ENCODE measurements around the gene PUM1.

Gene PUM1

DNA sequence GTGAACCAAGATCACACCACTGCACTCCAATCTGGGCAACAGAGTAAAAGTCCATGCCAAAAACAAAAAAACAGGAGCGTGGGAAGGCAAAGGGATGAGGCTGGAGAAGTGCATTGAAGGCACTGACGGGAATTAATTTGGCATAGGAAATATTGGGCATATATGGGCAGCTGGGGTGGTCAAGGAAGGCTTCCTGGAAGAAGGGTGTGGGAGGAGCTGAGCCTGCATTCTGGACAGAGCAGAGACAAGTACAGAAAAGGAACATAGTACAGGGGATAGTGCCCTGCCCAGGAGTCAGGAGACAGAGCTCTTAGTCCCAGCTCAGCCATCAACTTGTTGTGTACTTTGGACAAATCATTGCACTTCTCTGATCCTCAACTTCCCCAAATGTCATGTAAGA lies 168.6 kb downstream of the PUM1 start:
- H3K4me1 ChIP-seq (ENCODE audit: control insufficient read depth, insufficient read depth, low read length): peaks cover 9% of the 10 kb centered on the region
- no peaks in the 10 kb centered on the region for H3K9me3 ChIP-seq (ENCODE audit: control insufficient read depth, insufficient read depth, low read length)
- H3K27me3 ChIP-seq (ENCODE audit: control insufficient read depth, insufficient read depth, low read length): no peaks in the 10 kb centered on the region
- no peaks in the 10 kb centered on the region for H3K36me3 ChIP-seq (ENCODE audit: control insufficient read depth, insufficient read depth, low read length)
- H3K4me3 ChIP-seq (ENCODE audit: low read depth, low read length): no peak overlapping the region
- H3K9ac ChIP-seq (ENCODE audit: low read depth, low read length): no peak overlapping the region

DNA sequence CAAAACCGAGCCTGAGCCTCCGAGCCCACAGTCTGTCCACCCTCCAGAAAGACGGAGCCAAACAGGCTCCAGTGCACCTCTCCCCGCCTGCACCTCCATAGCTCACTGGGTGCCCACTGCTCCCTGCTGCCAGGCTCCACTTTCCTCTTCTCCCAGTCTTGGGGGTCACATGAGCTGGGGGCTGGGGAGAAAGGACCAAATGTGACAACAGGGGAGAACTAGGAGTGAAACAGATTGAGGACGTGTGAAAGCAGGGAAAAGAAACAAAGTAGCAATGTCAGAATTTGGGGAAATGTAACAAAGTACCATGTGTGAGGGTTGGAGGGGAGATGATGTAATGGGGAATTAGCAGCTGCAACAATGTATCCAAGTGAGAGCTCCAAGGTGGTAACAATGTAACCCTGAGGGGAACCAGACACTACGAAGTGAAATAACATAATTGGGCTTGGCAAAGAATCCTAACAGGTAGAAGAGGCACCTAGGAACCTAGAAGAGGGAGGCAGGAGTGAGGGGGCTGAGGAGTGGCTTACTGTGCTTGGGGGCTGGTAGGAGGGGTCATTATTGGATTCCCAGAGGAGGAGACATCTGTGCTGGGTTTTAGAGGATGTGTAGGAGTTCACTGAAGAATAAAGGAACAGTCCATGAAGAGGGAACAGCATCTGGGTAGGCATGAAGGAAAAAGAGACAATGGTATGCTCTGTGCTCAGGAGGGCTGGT lies 169.4 kb downstream of the PUM1 start:
- Histone ChIP-seq H3K4me3 (ENCODE audit: low read depth, low read length) (no peak overlapping the region), H3K9ac (ENCODE audit: low read depth, low read length) (no peak overlapping the region)

DNA sequence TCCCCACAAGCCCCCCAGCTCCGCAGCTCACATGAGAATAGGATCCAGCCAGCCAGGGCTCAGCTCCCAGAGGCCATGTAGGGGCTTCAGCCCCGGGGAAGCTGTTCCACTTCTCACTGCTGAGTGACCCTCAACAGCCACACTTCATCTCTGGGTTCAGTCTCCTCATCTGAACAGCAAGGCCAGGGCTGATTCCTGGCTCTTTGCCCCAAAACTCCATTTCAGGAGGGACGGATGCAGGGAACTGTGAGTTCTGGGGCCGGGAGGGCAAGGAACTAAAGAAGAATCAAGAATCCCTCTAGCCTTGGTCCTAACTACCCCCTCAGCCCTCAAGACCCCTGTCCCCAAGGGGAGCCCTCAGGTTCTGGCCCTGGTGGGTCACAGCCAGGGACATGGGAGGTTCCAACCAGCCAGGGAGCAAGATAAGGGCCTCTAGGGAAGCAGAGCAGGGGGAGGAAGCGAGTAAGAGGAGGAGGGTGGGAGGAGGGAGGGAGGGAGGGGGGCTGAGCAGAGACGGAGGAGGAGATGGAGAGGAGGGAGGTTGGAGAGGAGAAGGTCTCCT lies 170.1 kb downstream of the PUM1 start:
- Histone ChIP-seq H3K27me3 (ENCODE audit: control insufficient read depth, insufficient read depth, low read length) (no peaks in the 10 kb centered on the region), H3K4me1 (ENCODE audit: control insufficient read depth, insufficient read depth, low read length) (peaks cover 6% of the 10 kb centered on the region), H3K4me3 (ENCODE audit: low read depth, low read length) (no peak overlapping the region), H3K9me3 (ENCODE audit: control insufficient read depth, insufficient read depth, low read length) (no peaks in the 10 kb centered on the region), H3K9ac (ENCODE audit: low read depth, low read length) (no peak overlapping the region), H3K36me3 (ENCODE audit: control insufficient read depth, insufficient read depth, low read length) (no peaks in the 10 kb centered on the region)

More for the DNA sequence above, 169.4 kb downstream of the PUM1 start:
- no peaks in the 10 kb centered on the region for H3K9me3 ChIP-seq (ENCODE audit: control insufficient read depth, insufficient read depth, low read length)
- H3K27me3 ChIP-seq (ENCODE audit: control insufficient read depth, insufficient read depth, low read length): no peaks in the 10 kb centered on the region
- no peaks in the 10 kb centered on the region for H3K36me3 ChIP-seq (ENCODE audit: control insufficient read depth, insufficient read depth, low read length)
- H3K4me1 ChIP-seq (ENCODE audit: control insufficient read depth, insufficient read depth, low read length): peaks cover 6% of the 10 kb centered on the region

- no peaks in the 10 kb centered on the region for H3K27me3 ChIP-seq (ENCODE audit: control insufficient read depth, insufficient read depth, low read length)
- no peak overlapping the region for H3K9ac ChIP-seq (ENCODE audit: low read depth, low read length)
- H3K9me3 ChIP-seq (ENCODE audit: control insufficient read depth, insufficient read depth, low read length): no peaks in the 10 kb centered on the region
- no peaks in the 10 kb centered on the region for H3K36me3 ChIP-seq (ENCODE audit: control insufficient read depth, insufficient read depth, low read length)
- H3K4me1 ChIP-seq (ENCODE audit: control insufficient read depth, insufficient read depth, low read length): peaks cover 6% of the 10 kb centered on the region
- H3K4me3 ChIP-seq (ENCODE audit: low read depth, low read length): no peak overlapping the region
Measured at GRCh38 chr1:30894508-30894973, 171.0 kb downstream of the PUM1 start.

DNA sequence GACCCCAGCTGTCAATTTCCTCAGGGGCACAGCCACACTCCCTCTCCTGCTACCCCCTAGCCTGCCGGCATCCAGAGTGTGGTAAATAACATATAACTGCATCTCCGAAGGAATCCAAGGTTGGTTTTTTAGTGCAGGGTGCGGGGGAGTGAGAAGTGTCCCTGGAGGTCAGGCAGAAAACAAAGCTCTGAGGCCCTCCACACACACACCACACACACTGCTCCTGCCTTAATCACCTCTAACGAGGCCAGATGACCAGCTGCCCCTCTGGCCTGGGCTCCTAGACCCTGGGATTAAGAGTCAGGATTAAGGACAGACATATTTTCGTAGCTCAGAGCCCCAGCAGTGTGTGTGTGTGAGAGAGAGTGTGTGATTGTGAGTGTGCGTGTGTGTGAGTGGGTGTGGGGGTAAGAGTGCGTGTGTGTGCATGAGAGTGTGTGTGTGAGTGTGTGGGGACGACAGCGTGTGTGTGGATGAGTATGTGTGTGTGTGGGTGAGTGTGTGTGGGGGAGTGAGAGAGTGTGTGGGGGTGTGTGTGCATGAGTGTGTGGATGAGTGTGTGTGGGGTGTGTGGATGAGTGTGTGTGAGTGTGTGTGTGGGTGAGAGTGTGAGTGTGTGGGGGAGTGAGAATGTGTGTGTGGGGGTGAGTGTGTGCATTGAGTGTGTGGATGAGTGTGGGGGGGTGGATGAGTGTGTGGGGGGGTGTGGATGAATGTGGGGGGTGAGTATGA lies 171.6 kb downstream of the PUM1 start:
- H3K27me3 ChIP-seq (ENCODE audit: control insufficient read depth, insufficient read depth, low read length): no peaks in the 10 kb centered on the region
- no peak overlapping the region for H3K9ac ChIP-seq (ENCODE audit: low read depth, low read length)

GRCh38 chr1:30892671-30893073 lies 172.8 kb downstream of the PUM1 start:
- H3K4me3 ChIP-seq (ENCODE audit: low read depth, low read length): no peak overlapping the region
- H3K27me3 ChIP-seq (ENCODE audit: control insufficient read depth, insufficient read depth, low read length): no peaks in the 10 kb centered on the region
- H3K9ac ChIP-seq (ENCODE audit: low read depth, low read length): no peak overlapping the region
- H3K9me3 ChIP-seq (ENCODE audit: control insufficient read depth, insufficient read depth, low read length): no peaks in the 10 kb centered on the region
- peaks cover 11% of the 10 kb centered on the region for H3K4me1 ChIP-seq (ENCODE audit: control insufficient read depth, insufficient read depth, low read length)
- H3K36me3 ChIP-seq (ENCODE audit: control insufficient read depth, insufficient read depth, low read length): no peaks in the 10 kb centered on the region

More for the DNA sequence above, 171.6 kb downstream of the PUM1 start:
- no peaks in the 10 kb centered on the region for H3K9me3 ChIP-seq (ENCODE audit: control insufficient read depth, insufficient read depth, low read length)
- H3K4me3 ChIP-seq (ENCODE audit: low read depth, low read length): no peak overlapping the region
- no peaks in the 10 kb centered on the region for H3K36me3 ChIP-seq (ENCODE audit: control insufficient read depth, insufficient read depth, low read length)
- peaks cover 6% of the 10 kb centered on the region for H3K4me1 ChIP-seq (ENCODE audit: control insufficient read depth, insufficient read depth, low read length)

GRCh38 chr1:30891227-30891552 lies 174.3 kb downstream of the PUM1 start:
- no peak overlapping the region for H3K9ac ChIP-seq (ENCODE audit: low read depth, low read length)
- H3K4me1 ChIP-seq (ENCODE audit: control insufficient read depth, insufficient read depth, low read length): peaks cover 14% of the 10 kb centered on the region
- H3K27me3 ChIP-seq (ENCODE audit: control insufficient read depth, insufficient read depth, low read length): no peaks in the 10 kb centered on the region
- no peaks in the 10 kb centered on the region for H3K36me3 ChIP-seq (ENCODE audit: control insufficient read depth, insufficient read depth, low read length)
- H3K9me3 ChIP-seq (ENCODE audit: control insufficient read depth, insufficient read depth, low read length): no peaks in the 10 kb centered on the region
- H3K4me3 ChIP-seq (ENCODE audit: low read depth, low read length): no peak overlapping the region

GRCh38 chr1:30890502-30891226 lies 174.9 kb downstream of the PUM1 start:
- no peak overlapping the region for H3K9ac ChIP-seq (ENCODE audit: low read depth, low read length)
- H3K36me3 ChIP-seq (ENCODE audit: control insufficient read depth, insufficient read depth, low read length): no peaks in the 10 kb centered on the region
- no peaks in the 10 kb centered on the region for H3K27me3 ChIP-seq (ENCODE audit: control insufficient read depth, insufficient read depth, low read length)
- H3K4me1 ChIP-seq (ENCODE audit: control insufficient read depth, insufficient read depth, low read length): peaks cover 11% of the 10 kb centered on the region
- H3K4me3 ChIP-seq (ENCODE audit: low read depth, low read length): no peak overlapping the region
- H3K9me3 ChIP-seq (ENCODE audit: control insufficient read depth, insufficient read depth, low read length): no peaks in the 10 kb centered on the region

- H3K4me3 ChIP-seq (ENCODE audit: low read depth, low read length): no peak overlapping the region
- H3K4me1 ChIP-seq (ENCODE audit: control insufficient read depth, insufficient read depth, low read length): peaks cover 7% of the 10 kb centered on the region
- H3K9ac ChIP-seq (ENCODE audit: low read depth, low read length): no peak overlapping the region
- no peaks in the 10 kb centered on the region for H3K36me3 ChIP-seq (ENCODE audit: control insufficient read depth, insufficient read depth, low read length)
- no peaks in the 10 kb centered on the region for H3K9me3 ChIP-seq (ENCODE audit: control insufficient read depth, insufficient read depth, low read length)
- no peaks in the 10 kb centered on the region for H3K27me3 ChIP-seq (ENCODE audit: control insufficient read depth, insufficient read depth, low read length)
Measured at GRCh38 chr1:30889511-30889910, 176.0 kb downstream of the PUM1 start.

- Histone ChIP-seq H3K36me3 (ENCODE audit: control insufficient read depth, insufficient read depth, low read length) (no peaks in the 10 kb centered on the region), H3K27me3 (ENCODE audit: control insufficient read depth, insufficient read depth, low read length) (no peaks in the 10 kb centered on the region), H3K9me3 (ENCODE audit: control insufficient read depth, insufficient read depth, low read length) (no peaks in the 10 kb centered on the region), H3K9ac (ENCODE audit: low read depth, low read length) (no peak overlapping the region), H3K4me3 (ENCODE audit: low read depth, low read length) (no peak overlapping the region), H3K4me1 (ENCODE audit: control insufficient read depth, insufficient read depth, low read length) (peaks cover 7% of the 10 kb centered on the region)
Measured at GRCh38 chr1:30888975-30889374, 176.5 kb downstream of the PUM1 start.

GRCh38 chr1:30888391-30888790 lies 177.1 kb downstream of the PUM1 start:
- no peaks in the 10 kb centered on the region for H3K27me3 ChIP-seq (ENCODE audit: control insufficient read depth, insufficient read depth, low read length)
- H3K9ac ChIP-seq (ENCODE audit: low read depth, low read length): no peak overlapping the region
- H3K4me3 ChIP-seq (ENCODE audit: low read depth, low read length): no peak overlapping the region
- H3K36me3 ChIP-seq (ENCODE audit: control insufficient read depth, insufficient read depth, low read length): no peaks in the 10 kb centered on the region
- H3K4me1 ChIP-seq (ENCODE audit: control insufficient read depth, insufficient read depth, low read length): peaks cover 7% of the 10 kb centered on the region
- no peaks in the 10 kb centered on the region for H3K9me3 ChIP-seq (ENCODE audit: control insufficient read depth, insufficient read depth, low read length)
